ENCODE measurements around the gene RPS6KC1.

- peak; percentile 32 to 43 for TF ChIP-seq CTCF (conservative IDR thresholded peaks at IDR 0.05 in 1 of 2, IDR thresholded peaks at IDR 0.05 in 1 of 2; ENCODE audit: extremely low read depth in 1 of 2, insufficient read depth in 1 of 2, low read depth in 1 of 2, low read length in 2 of 2)
- TF ChIP-seq EZH2 (IDR thresholded peaks at IDR 0.05; ENCODE audit: borderline replicate concordance, low read length) = no peak
Observed at GRCh38 chr1:213122514-213122929, 71.5 kb downstream of the RPS6KC1 start.

Data from mammary epithelial cell (primary cell).